IMR-90 (cell line): ENCODE results near the gene SULT1C4. TPM values are rescaled to one million over a fixed set of nuclear protein-coding genes. Genes with fewer than 3 reads are reported as not detected.

Experiments
- ATAC-seq: fragments of 200-7000 bp; cut with Tn5 transposase; 2 replicates; pipeline ENCODE4 v1.9.1; 2020; ENCODE audit warnings: low read depth, mild to moderate bottlenecking, moderate library complexity
- BruUV-seq: library from RNA; stranded (reverse); fragments of 400-500 nt; replicated peaks from 2 replicates; lab custom pipeline; 2021; lab: Mats Ljungman, UMichigan
- CTCF ChIA-PET: fragments of 300-600 bp; formaldehyde crosslinking; extraction: SDS; loops from one replicate; lab custom pipeline; 2021; ENCODE audit warnings: antibody characterized with exemption; lab: Yijun Ruan, JAX
- POLR2A ChIA-PET: fragments of 300-600 bp; sonication (Branson Sonifier 250); formaldehyde crosslinking; loops from one replicate; lab custom pipeline; 2022; ENCODE audit warnings: antibody characterized with exemption; ENCODE audit not compliant: unreplicated experiment; lab: Charles Lee
- DNase-seq: peaks from one replicate; pipeline ENCODE4 v3.0.0; 2013
- H2AFZ ChIP-seq: replicated peaks from 2 replicates; pipeline ENCODE3; 2013; ENCODE audit warnings: low read length, mild to moderate bottlenecking; ENCODE audit not compliant: poor library complexity
- H2AK5ac ChIP-seq: 2 replicates; pipeline ENCODE4 v1.6.1; 2013; ENCODE audit warnings: low read depth, low read length, inconsistent platforms
- H2AK9ac ChIP-seq: replicated peaks from 2 replicates; pipeline ENCODE3; 2013; ENCODE audit warnings: mild to moderate bottlenecking, low read depth, low read length, moderate library complexity; ENCODE audit not compliant: poor library complexity
- H2BK120ac ChIP-seq: 2 replicates; pipeline ENCODE4 v1.6.1; 2013; ENCODE audit warnings: low read depth, low read length, inconsistent platforms
- H2BK15ac ChIP-seq: 3 replicates; pipeline ENCODE4 v1.6.1; 2013; ENCODE audit warnings: low read depth, low read length, inconsistent platforms
- H2BK20ac ChIP-seq: 2 replicates; pipeline ENCODE4 v1.6.1; 2013; ENCODE audit warnings: low read depth, mild to moderate bottlenecking, inconsistent platforms, low read length, moderate library complexity
- H2BK5ac ChIP-seq: 2 replicates; pipeline ENCODE4 v1.6.1; 2013; ENCODE audit warnings: mild to moderate bottlenecking, low read depth, low read length, inconsistent platforms; ENCODE audit not compliant: poor library complexity, severe bottlenecking
- H3K14ac ChIP-seq: replicated peaks from 2 replicates; pipeline ENCODE4 v1.6.1; 2013; ENCODE audit warnings: low read depth, low read length, inconsistent platforms
- H3K18ac ChIP-seq: 2 replicates; pipeline ENCODE4 v1.6.1; 2013; ENCODE audit warnings: low read depth, low read length, control low read depth
- H3K23ac ChIP-seq: 2 replicates; pipeline ENCODE4 v1.6.1; 2013; ENCODE audit warnings: low read depth, low read length, inconsistent platforms
- H3K27ac ChIP-seq: 2 replicates; pipeline ENCODE4 v1.5.1; 2013; ENCODE audit warnings: mild to moderate bottlenecking, control low read depth, low read length; ENCODE audit not compliant: insufficient read depth
- H3K27me3 ChIP-seq: 2 replicates; pipeline ENCODE4 v1.6.1; 2013; ENCODE audit warnings: low read length; ENCODE audit not compliant: control insufficient read depth, insufficient read depth
- H3K36me3 ChIP-seq: 2 replicates; pipeline ENCODE4 v1.6.1; 2013; ENCODE audit warnings: low read length, mixed read lengths; ENCODE audit not compliant: control insufficient read depth, insufficient read depth
- H3K4ac ChIP-seq: 2 replicates; pipeline ENCODE4 v1.6.1; 2013; ENCODE audit warnings: low read depth, low read length, inconsistent platforms
- H3K4me1 ChIP-seq: 2 replicates; pipeline ENCODE4 v1.6.1; 2013; ENCODE audit warnings: low read length, mixed read lengths; ENCODE audit not compliant: control insufficient read depth, insufficient read depth
- H3K4me2 ChIP-seq: 2 replicates; pipeline ENCODE4 v1.6.1; 2013; ENCODE audit warnings: low read depth, mild to moderate bottlenecking, control low read depth, low read length, moderate library complexity
- H3K4me3 ChIP-seq: 2 replicates; pipeline ENCODE4 v1.5.1; 2013; ENCODE audit warnings: low read depth, mild to moderate bottlenecking, control low read depth, low read length, moderate library complexity; ENCODE audit not compliant: insufficient read depth
- H3K56ac ChIP-seq: 2 replicates; pipeline ENCODE4 v1.6.1; 2013; ENCODE audit warnings: low read length, inconsistent platforms; ENCODE audit not compliant: insufficient read depth; ENCODE audit errors: extremely low read depth
- H3K79me1 ChIP-seq, 2 experiments: 2 replicates each; pipeline ENCODE4 v1.6.1; 2013; ENCODE audit warnings: low read length in 2 of 2, inconsistent platforms in 1 of 2, low read depth in 1 of 2
- H3K9ac ChIP-seq: 2 replicates; pipeline ENCODE4 v1.6.1; 2013; ENCODE audit warnings: low read depth, low read length, control low read depth
- H3K9me1 ChIP-seq: 2 replicates; pipeline ENCODE4 v1.6.1; 2013; ENCODE audit warnings: low read length, inconsistent platforms; ENCODE audit not compliant: insufficient read depth
- H3K9me3 ChIP-seq: 2 replicates; pipeline ENCODE4 v1.6.1; 2013; ENCODE audit warnings: low read length; ENCODE audit not compliant: control insufficient read depth, insufficient read depth
- H4K20me1 ChIP-seq: 2 replicates; pipeline ENCODE4 v1.6.1; 2013; ENCODE audit warnings: low read length, inconsistent platforms; ENCODE audit not compliant: insufficient read depth
- H4K5ac ChIP-seq: 2 replicates; pipeline ENCODE4 v1.6.1; 2013; ENCODE audit warnings: mild to moderate bottlenecking, low read depth, low read length, control low read depth
- H4K8ac ChIP-seq, 2 experiments: 2 replicates each; pipeline ENCODE4 v1.6.1; 2013; ENCODE audit warnings: low read depth in 2 of 2, low read length in 2 of 2, control low read depth in 1 of 2, inconsistent platforms in 1 of 2
- H4K91ac ChIP-seq: 2 replicates; pipeline ENCODE4 v1.6.1; 2013; ENCODE audit warnings: low read depth, low read length, inconsistent platforms; ENCODE audit not compliant: insufficient read depth
- CEBPB ChIP-seq: IDR thresholded peaks from 2 replicates; pipeline ENCODE4 v1.6.1; 2012; ENCODE audit warnings: low read depth, low read length, improper control_type of control experiment
- CHD1 ChIP-seq: IDR thresholded peaks from 2 replicates; pipeline ENCODE4 v1.6.1; 2012; ENCODE audit warnings: low read depth, low read length, improper control_type of control experiment
- FOS ChIP-seq: fragments of 150-350 bp; IDR thresholded peaks from 2 replicates; pipeline ENCODE4 v1.6.1; 2016; ENCODE audit warnings: low read depth, low read length
- RCOR1 ChIP-seq: IDR thresholded peaks from 2 replicates; pipeline ENCODE4 v1.6.1; 2012; ENCODE audit warnings: mild to moderate bottlenecking, low read length, improper control_type of control experiment; ENCODE audit not compliant: insufficient replicate concordance
- WGBS, 2 experiments: methylation state at CpG; one replicate each; pipeline versions ENCODE4 v1.1.5 to v1.1.7; 2013; ENCODE audit warnings: missing lambda C conversion rate in 2 of 2; ENCODE audit not compliant: insufficient read length in 1 of 2; ENCODE audit errors: extremely low coverage in 2 of 2; 5-methylcytosine and 5-hydroxymethylcytosine counted together
- dilution Hi-C: fragments of 300-500 bp; cut with HindIII; formaldehyde crosslinking; loops from one replicate; pipeline ENCODE4 v1.14.3; 2018; ENCODE audit warnings: low sequenced_read_pairs; ENCODE audit not compliant: unreplicated experiment
- in situ Hi-C: fragments of 300-500 bp; cut with MboI; formaldehyde crosslinking; loops from 3 replicates; pipeline ENCODE4 v1.14.3; 2019; ENCODE audit warnings: low sequenced_read_pairs, inconsistent platforms, mixed read lengths
- intact Hi-C: fragments of 100-400 bp; cut with micrococcal nuclease; formaldehyde crosslinking; loops from 2 replicates; pipeline ENCODE4 v1.10.0; 2022
- polyA plus RNA-seq, 3 experiments: library from polyadenylated mRNA; depleted of rRNA; stranded (reverse); fragments of >200 nt; gene quantifications; 2 replicates each; pipeline ENCODE4 v1.2.3, GENCODE V29; 2012; ENCODE audit warnings: low replicate concordance in 1 of 3
- total RNA-seq: library from RNA; depleted of rRNA; stranded (reverse); fragments of >200 nt; gene quantifications from 2 replicates; pipeline ENCODE4 v1.2.3, GENCODE V29; 2012

The SULT1C4 gene
- total and polyA plus RNA-seq, 2 of the 4 experiments (the other 2 are of a cell fraction): 0.36 to 0.50 TPM

DNA sequence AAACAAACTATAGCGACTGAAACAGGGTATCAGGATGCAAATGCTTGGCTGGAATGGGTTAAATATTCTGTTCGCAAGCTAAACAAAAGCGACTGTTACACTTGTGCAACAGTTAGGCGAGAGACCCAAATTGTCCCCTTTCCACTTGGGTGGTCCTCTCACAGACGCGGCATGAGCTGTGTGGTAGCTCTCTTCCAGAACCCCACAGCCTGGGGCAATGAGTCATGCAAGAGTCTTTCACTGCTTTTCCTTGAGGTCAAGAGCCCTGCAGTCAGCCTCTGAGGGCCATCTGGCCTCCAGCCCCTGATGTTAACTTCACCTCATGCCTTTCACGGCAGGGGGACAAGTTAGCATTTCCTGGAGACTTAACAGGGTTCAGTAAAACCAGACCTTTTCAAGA is 25.7 kb downstream of the SULT1C4 start:
- intact Hi-C loops (no loop called here), in situ Hi-C loops (no loop called here), dilution Hi-C loops (no loop called here)
- CTCF ChIA-PET: no interaction called here
- TF ChIP-seq CHD1 (no peak), RCOR1 (peak; percentile 18), CEBPB (peak; percentile 67), FOS (peak; percentile 48)
- POLR2A ChIA-PET: no interaction called here
- Histone ChIP-seq H2AK9ac (no peak overlapping the region), H2BK20ac (peak overlapping the region; percentile 80; the same call in 1 of the 2 replicates), H3K9ac (no peak overlapping the region), H2BK120ac (peak overlapping the region; percentile 70; the same call in 1 of the 2 replicates), H2BK5ac (no peak overlapping the region), H3K4ac (peak overlapping the region; percentile 55; the same call in 1 of the 2 replicates), H3K36me3 (no peaks in the 10 kb centered on the region), H2AFZ (peak overlapping the region; percentile 69), H3K79me1 (no peaks in the 10 kb centered on the region), H2BK15ac (peak overlapping the region; percentile 34; the same call in 2 of the 3 replicates), H4K5ac (no peak overlapping the region), H3K4me1 (peaks cover 4% of the 10 kb centered on the region; the same call in 1 of the 2 replicates), H3K9me1 (peaks cover 4% of the 10 kb centered on the region; the same call in 1 of the 2 replicates), H3K9me3 (peaks cover 23% of the 10 kb centered on the region), H3K27me3 (no peaks in the 10 kb centered on the region), H3K18ac (peak overlapping the region; percentile 79; the same call in 1 of the 2 replicates), H3K14ac (peak overlapping the region; percentile 64), H3K56ac (no peak overlapping the region), H4K91ac (peak overlapping the region; percentile 43), H2AK5ac (0 out of 2 replicates have a peak overlapping the region, but pooled peaks have one; percentile 37), H3K4me3 (no peak overlapping the region), H4K8ac (peak overlapping the region in 1 of 2 experiments; percentile 66; a peak in 2 of 4 replicates), H3K4me2 (0 out of 2 replicates have a peak overlapping the region, but pooled peaks have one; percentile 25), H4K20me1 (no peaks in the 10 kb centered on the region), H3K23ac (peak overlapping the region; percentile 39; the same call in 1 of the 2 replicates), H3K27ac (no peak overlapping the region)
- BruUV-seq: no TSS peak
- DNase-seq: peak; percentile 73
- 0% methylated on average over 2 of the region's 7 CpGs; no CpG with 5 or more reads in 1 of the 2 experiments for WGBS, 2 experiments
- peak; percentile 92 for ATAC-seq
